Right lobe of liver (tissue), 6 donors: Measurements from ENCODE around the gene ENGASE. TPM values are rescaled to one million over a fixed set of nuclear protein-coding genes. Genes with fewer than 3 reads are reported as not detected.

Source experiments
- ATAC-seq, 4 donors: fragments of 200-7000 bp; cut with Tn5 transposase; one replicate each; pipeline ENCODE4 v1.9.1; 2020; ENCODE audit warnings: mild to moderate bottlenecking in 4 of 4, moderate library complexity in 4 of 4
- DNase-seq, 3 donors: peaks; one replicate each; pipeline ENCODE4 v3.0.0-alpha.2; 2020
- H3K27ac ChIP-seq, 3 donors: fragments of 200-600 bp; one replicate each; pipeline ENCODE4 v1.8.0; 2022
- H3K27me3 ChIP-seq, 2 donors: fragments of 200-600 bp; one replicate each; pipeline ENCODE4 v1.8.0; 2022
- H3K36me3 ChIP-seq, 4 donors: fragments of 200-600 bp; sonication (generic) in 1 of 4; one replicate each; pipeline versions ENCODE4 v1.5.1 to v1.8.0; 2017 to 2022; ENCODE audit warnings: control low read depth in 1 of 4
- H3K4me1 ChIP-seq, 4 donors: fragments of 200-600 bp; sonication (generic) in 1 of 4; one replicate each; pipeline versions ENCODE4 v1.5.1 to v1.8.0; 2017 to 2022; ENCODE audit warnings: control low read depth in 1 of 4
- H3K4me3 ChIP-seq, 3 donors: fragments of 200-600 bp; one replicate each; pipeline ENCODE4 v1.8.0; 2022
- H3K9me3 ChIP-seq, 4 donors: fragments of 200-600 bp; sonication (generic) in 1 of 4; one replicate each; pipeline versions ENCODE4 v1.5.1 to v1.8.0; 2017 to 2022; ENCODE audit warnings: control low read depth in 1 of 4
- POLR2A ChIP-seq: fragments of 450-650 bp; IDR thresholded peaks from one replicate; pipeline ENCODE4 v1.6.1; 2017; ENCODE audit warnings: antibody characterized with exemption, mild to moderate bottlenecking
- WGBS: methylation state at CpG from one replicate; pipeline ENCODE4 v1.1.6; 2018; ENCODE audit warnings: low coverage, low lambda C conversion rate; ENCODE audit not compliant: insufficient coverage; ENCODE audit errors: missing lambda C conversion rate; 5-methylcytosine and 5-hydroxymethylcytosine counted together
- intact Hi-C, 2 donors: fragments of 100-400 bp; cut with DNase I; formaldehyde crosslinking; loops; one replicate each; pipeline versions ENCODE4 v1.11.2 to v1.14.1; 2022
- total RNA-seq, 6 experiments: library from RNA; depleted of rRNA in 2 of 6; stranded (reverse); fragments of >200 nt in 2 of 6; fragmentation: NEBNext Ultra II Directional in 3 of 6; extraction: Animal tissue kit (Norgen Biotek cat#: 25700) in 3 of 6; gene quantifications; one replicate each; pipeline versions ENCODE4 v1.1.0 to v1.2.4, GENCODE V29; 2016 to 2023
- TF ChIP-seq, protein P1 (sequence below), 4 donors: fragments of 200-600 bp in 3 of 4; fragments of 450-650 bp in 1 of 4; IDR thresholded peaks; one replicate each; pipeline versions ENCODE4 v1.5.1 to v1.8.0; 2016 to 2022; ENCODE audit warnings: antibody characterized with exemption in 4 of 4, mild to moderate bottlenecking in 2 of 4
- donor health status: DM: no; HTN: yes; CAD: no.
- donor health status: DM: no; HTN: no; CAD: no.
- donor health status: DM: no; HTN: no; CAD: no.
- donor health status: DM: no; HTN: yes; CAD: no.
- donor health status: DM: no; HTN: yes; CAD: no.

The ENGASE gene
- total RNA-seq, 6 experiments from 2014 or later = 7.4 to 63.7 (median 39.1) TPM

DNA sequence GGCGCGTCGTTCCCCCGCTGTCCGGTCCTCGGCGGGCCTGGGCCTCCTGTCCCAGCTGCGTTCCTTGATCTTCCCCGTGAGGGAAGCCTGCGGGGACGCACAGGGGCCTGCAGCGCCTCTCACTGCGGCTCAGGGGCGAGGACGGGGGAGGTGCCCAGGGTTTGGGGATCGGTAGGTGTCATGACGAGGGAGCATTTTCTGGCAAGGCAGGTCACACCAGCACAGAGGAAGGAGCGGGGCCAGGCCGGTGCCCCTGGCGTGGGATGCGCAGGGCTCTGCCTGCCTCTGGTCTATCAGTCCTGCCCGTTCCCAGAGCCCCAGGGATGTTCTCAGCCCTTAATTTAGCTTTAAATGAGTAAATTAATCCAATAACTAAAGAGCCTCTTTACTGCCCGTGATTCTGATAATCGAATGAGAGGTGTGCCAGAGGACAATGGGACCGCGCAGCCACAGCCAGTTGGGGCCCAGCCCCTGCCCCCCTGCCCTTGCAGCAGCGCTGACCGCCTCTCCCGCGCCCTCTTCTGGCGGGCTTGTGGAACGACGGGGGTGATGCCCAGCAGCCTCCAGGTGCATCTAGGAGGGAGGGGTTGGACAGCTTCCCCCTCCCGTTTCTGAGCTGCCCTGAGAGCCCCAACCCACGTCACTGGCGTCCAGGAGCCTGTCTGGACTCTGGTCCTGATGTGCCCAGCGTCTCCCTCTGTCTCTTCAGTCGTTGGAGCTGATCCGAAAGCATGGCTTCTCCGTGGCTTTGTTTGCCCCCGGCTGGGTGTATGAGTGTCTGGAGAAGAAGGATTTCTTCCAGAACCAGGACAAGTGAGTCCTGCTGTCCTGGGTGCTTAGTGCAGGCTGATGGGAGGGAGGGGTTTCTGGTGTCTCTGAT is 7.9 kb downstream of the ENGASE start:
- 67% methylated on average over 16 of the region's 41 CpGs for WGBS

GRCh38 chr17:79083191-79083971 is 8.8 kb downstream of the ENGASE start:
- no peaks in the 10 kb centered on the region for H3K4me1 ChIP-seq
- TF ChIP-seq POLR2A = no peak
- TF ChIP-seq, protein P1, sequence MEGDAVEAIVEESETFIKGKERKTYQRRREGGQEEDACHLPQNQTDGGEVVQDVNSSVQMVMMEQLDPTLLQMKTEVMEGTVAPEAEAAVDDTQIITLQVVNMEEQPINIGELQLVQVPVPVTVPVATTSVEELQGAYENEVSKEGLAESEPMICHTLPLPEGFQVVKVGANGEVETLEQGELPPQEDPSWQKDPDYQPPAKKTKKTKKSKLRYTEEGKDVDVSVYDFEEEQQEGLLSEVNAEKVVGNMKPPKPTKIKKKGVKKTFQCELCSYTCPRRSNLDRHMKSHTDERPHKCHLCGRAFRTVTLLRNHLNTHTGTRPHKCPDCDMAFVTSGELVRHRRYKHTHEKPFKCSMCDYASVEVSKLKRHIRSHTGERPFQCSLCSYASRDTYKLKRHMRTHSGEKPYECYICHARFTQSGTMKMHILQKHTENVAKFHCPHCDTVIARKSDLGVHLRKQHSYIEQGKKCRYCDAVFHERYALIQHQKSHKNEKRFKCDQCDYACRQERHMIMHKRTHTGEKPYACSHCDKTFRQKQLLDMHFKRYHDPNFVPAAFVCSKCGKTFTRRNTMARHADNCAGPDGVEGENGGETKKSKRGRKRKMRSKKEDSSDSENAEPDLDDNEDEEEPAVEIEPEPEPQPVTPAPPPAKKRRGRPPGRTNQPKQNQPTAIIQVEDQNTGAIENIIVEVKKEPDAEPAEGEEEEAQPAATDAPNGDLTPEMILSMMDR (IDR thresholded peaks at IDR 0.05) = no peak
- peaks cover 0 to 64% (median 6%) of the 10 kb centered on the region in 4 donors for H3K36me3 ChIP-seq
- H3K9me3 ChIP-seq = no peaks in the 10 kb centered on the region
- ATAC-seq (peak in 3 of 4 donors; percentile 13 to 25 (median 20)), DNase-seq (peak in 1 of 3 donors; percentile 48)
- no peak overlapping the region for H3K27ac ChIP-seq
- H3K27me3 ChIP-seq = no peaks in the 10 kb centered on the region
- H3K4me3 ChIP-seq = no peak overlapping the region
- intact Hi-C loops = no loop called here
- 47% methylated on average over 3 of the region's 28 CpGs for WGBS

More for the DNA sequence above, 7.9 kb downstream of the ENGASE start:
- Histone ChIP-seq H3K27me3 (no peaks in the 10 kb centered on the region), H3K9me3 (no peaks in the 10 kb centered on the region), H3K4me3 (no peak overlapping the region), H3K4me1 (no peaks in the 10 kb centered on the region), H3K36me3 (peaks cover 0 to 71% (median 7%) of the 10 kb centered on the region in 4 donors), H3K27ac (no peak overlapping the region)
- ATAC-seq (peak; percentile 32 to 62 (median 54)), DNase-seq (peak in 2 of 3 donors; percentile 45 to 62)
- intact Hi-C loops = no loop called here
- TF ChIP-seq, protein P1 (IDR thresholded peaks at IDR 0.05) = peak; percentile 52 to 77 (median 70)
- no peak for TF ChIP-seq POLR2A

DNA sequence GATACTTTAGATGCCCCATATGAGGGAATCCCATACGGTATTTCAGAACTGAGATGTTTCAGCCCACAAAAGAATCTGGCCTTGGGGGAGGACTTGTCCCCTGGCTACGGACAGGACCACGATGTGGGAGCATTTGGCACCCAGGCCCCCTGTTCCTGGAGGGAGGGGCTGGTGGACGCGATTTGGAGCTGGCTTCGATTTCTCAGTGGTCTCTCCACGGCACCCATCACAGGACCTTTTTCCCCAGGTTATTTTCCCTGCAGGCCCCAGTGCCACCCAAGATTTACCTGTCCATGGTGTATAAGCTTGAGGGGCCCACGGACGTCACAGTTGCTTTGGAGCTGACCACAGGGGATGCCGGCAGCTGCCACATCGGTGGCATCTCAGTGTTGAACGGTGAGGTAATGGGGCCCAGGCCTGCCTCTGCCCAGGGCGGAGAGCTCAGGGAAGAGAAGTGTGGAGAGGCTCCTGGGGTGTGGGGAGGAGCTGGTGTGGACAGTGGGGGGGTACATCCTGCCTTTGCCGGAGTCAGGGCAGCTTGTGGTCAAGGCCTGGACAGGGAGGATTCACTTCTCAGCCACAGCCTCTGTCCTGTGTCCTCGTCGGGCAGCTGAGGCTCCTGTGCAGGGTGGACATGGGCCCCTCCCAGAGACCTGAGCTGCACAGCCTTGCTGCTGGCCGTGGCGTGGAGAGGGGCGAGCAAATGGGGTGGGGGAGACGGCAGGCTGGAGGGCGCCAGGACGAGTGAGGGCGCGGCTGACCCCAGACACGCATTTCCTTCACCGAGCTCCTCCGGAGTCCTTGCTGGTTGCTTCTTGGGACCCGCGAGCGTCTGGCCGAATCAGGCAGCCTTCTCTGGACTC is 9.9 kb downstream of the ENGASE start:
- peak in 1 of 3 donors; percentile 45 for DNase-seq
- 95% methylated on average over 8 of the region's 31 CpGs for WGBS
- Histone ChIP-seq H3K27ac (no peak overlapping the region), H3K36me3 (peaks cover 0 to 54% (median 6%) of the 10 kb centered on the region in 4 donors), H3K4me1 (no peaks in the 10 kb centered on the region), H3K27me3 (no peaks in the 10 kb centered on the region), H3K4me3 (no peak overlapping the region), H3K9me3 (no peaks in the 10 kb centered on the region)
- TF ChIP-seq, protein P1 (IDR thresholded peaks at IDR 0.05) = no peak
- no peak for TF ChIP-seq POLR2A
- ATAC-seq = no peak
- intact Hi-C loops = loop anchor here in 1 of 2 donors (5.0 kb wide), 1 partner anchor 303 kb away; no protein-coding TSS in a partner anchor
